ENCODE results near the gene SLC30A2.
A peak's percentile ranks its signal among the peaks of the same experiment; 100 is the strongest.

Gene SLC30A2

GRCh38 chr1:26005434-26006105, 40.3 kb downstream of the SLC30A2 start:
- no peak for TF ChIP-seq SCRT1 (tag by site-specific recombination; IDR thresholded peaks at IDR 0.05; ENCODE audit: borderline replicate concordance)
- TF ChIP-seq ZBTB6 (tag by site-specific recombination; IDR thresholded peaks at IDR 0.05): no peak
- no peak for TF ChIP-seq ZNF404 (tag by site-specific recombination; IDR thresholded peaks at IDR 0.05)
- TF ChIP-seq, protein P1, sequence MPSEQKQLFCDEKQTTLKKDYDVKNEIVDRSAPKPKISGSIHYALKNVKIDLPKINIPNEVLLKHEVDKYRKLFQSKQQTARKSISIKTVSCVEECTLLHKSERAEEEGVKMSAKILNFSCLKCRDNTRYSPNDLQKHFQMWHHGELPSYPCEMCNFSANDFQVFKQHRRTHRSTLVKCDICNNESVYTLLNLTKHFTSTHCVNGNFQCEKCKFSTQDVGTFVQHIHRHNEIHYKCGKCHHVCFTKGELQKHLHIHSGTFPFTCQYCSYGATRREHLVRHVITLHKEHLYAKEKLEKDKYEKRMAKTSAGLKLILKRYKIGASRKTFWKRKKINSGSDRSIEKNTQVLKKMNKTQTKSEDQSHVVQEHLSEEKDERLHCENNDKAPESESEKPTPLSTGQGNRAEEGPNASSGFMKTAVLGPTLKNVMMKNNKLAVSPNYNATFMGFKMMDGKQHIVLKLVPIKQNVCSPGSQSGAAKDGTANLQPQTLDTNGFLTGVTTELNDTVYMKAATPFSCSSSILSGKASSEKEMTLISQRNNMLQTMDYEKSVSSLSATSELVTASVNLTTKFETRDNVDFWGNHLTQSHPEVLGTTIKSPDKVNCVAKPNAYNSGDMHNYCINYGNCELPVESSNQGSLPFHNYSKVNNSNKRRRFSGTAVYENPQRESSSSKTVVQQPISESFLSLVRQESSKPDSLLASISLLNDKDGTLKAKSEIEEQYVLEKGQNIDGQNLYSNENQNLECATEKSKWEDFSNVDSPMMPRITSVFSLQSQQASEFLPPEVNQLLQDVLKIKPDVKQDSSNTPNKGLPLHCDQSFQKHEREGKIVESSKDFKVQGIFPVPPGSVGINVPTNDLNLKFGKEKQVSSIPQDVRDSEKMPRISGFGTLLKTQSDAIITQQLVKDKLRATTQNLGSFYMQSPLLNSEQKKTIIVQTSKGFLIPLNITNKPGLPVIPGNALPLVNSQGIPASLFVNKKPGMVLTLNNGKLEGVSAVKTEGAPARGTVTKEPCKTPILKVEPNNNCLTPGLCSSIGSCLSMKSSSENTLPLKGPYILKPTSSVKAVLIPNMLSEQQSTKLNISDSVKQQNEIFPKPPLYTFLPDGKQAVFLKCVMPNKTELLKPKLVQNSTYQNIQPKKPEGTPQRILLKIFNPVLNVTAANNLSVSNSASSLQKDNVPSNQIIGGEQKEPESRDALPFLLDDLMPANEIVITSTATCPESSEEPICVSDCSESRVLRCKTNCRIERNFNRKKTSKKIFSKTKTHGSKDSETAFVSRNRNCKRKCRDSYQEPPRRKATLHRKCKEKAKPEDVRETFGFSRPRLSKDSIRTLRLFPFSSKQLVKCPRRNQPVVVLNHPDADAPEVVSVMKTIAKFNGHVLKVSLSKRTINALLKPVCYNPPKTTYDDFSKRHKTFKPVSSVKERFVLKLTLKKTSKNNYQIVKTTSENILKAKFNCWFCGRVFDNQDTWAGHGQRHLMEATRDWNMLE (tag by site-specific recombination; conservative IDR thresholded peaks at IDR 0.05; ENCODE audit: low read depth): no peak
- H3K36me3 ChIP-seq (ENCODE audit: control insufficient read depth in 2 of 2, insufficient read depth in 1 of 2, low read length in 2 of 2): no peaks in the 10 kb centered on the region
- no peak overlapping the region for H3K27ac ChIP-seq (ENCODE audit: extremely low read depth, low read depth, low read length)
- ChIA-PET CTCF (interaction anchor here (0.8 to 1.4 kb wide), 4 partner anchors 8 to 183 kb away, joined by 3 to 4 read pairs (median 3); no protein-coding TSS in a partner anchor), POLR2A (no interaction called here)
- no peaks in the 10 kb centered on the region for H3K4me1 ChIP-seq (ENCODE audit: control insufficient read depth, insufficient read depth, low read length)
- no peaks in the 10 kb centered on the region for H3K9me3 ChIP-seq (ENCODE audit: control insufficient read depth, insufficient read depth, low read depth, low read length)
- H3K4me3 ChIP-seq (ENCODE audit: low read depth, low read length): no peak overlapping the region

DNA sequence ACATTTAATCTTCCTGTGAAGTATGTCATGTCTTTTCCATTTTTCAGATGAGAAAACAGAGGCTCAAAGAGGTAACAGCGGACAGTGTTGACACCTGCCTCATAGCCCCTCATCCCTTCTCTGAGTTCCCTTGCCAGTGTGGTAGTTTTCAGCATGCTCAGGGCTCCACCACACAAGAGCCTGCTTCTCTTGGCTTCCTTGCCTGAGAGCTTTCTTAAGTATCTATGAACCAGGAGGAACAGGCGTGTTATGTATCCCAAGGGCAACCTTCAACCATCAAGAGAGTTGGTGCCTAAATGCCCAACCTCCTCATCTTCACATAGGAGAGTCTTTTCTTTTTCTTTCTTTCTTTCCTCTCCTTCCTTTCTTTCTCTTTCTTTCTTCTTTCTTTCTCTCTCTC, 42.2 kb downstream of the SLC30A2 start:
- POLR2A ChIA-PET: no interaction called here
- CTCF ChIA-PET: interaction anchor here (0.9 to 2.9 kb wide), 6 partner anchors 10 to 141 kb away, joined by 3 to 16 read pairs (median 4); no protein-coding TSS in a partner anchor
- no peak overlapping the region for H3K4me3 ChIP-seq (ENCODE audit: low read depth, low read length)
- no peaks in the 10 kb centered on the region for H3K9me3 ChIP-seq (ENCODE audit: control insufficient read depth, insufficient read depth, low read depth, low read length)
- H3K27ac ChIP-seq (ENCODE audit: extremely low read depth, low read depth, low read length): no peak overlapping the region
- H3K4me1 ChIP-seq (ENCODE audit: control insufficient read depth, insufficient read depth, low read length): no peaks in the 10 kb centered on the region
- TF ChIP-seq HIC1 (tag by site-specific recombination; IDR thresholded peaks at IDR 0.05): no peak
- 0 out of 2 replicates have a peak, but pooled peaks have one; percentile 11 for TF ChIP-seq ZNF366 (tag by site-specific recombination; conservative IDR thresholded peaks at IDR 0.05)
- no peaks in the 10 kb centered on the region for H3K36me3 ChIP-seq (ENCODE audit: control insufficient read depth in 2 of 2, insufficient read depth in 1 of 2, low read length in 2 of 2)

DNA sequence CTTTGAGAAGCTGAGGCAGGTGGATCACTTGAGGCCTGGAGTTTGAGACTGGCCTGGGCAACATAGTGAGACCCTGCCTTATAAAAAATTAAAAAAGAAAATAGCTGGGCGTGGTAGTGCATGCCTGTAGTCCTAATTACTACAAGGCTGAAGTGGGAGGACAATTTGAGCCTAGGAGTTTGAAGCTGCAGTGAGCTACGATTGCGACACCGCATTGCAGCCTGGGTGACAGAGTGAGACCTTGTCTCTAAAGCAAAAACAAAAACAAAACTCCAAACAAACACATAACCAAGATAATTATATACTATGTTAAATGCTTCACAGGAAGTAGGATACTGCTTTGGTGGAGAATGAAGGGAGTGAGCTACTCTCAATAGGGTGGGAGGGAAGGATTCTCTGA, 42.7 kb downstream of the SLC30A2 start:
- H3K4me3 ChIP-seq (ENCODE audit: low read depth, low read length): no peak overlapping the region
- H3K27ac ChIP-seq (ENCODE audit: extremely low read depth, low read depth, low read length): no peak overlapping the region
- no peaks in the 10 kb centered on the region for H3K36me3 ChIP-seq (ENCODE audit: control insufficient read depth in 2 of 2, insufficient read depth in 1 of 2, low read length in 2 of 2)
- TF ChIP-seq SP7 (tag by site-specific recombination; IDR thresholded peaks at IDR 0.05) (peak; percentile 46; the same call in 1 of the 2 replicates), ZNF513 (tag by site-specific recombination; IDR thresholded peaks at IDR 0.05) (no peak)
- H3K9me3 ChIP-seq (ENCODE audit: control insufficient read depth, insufficient read depth, low read depth, low read length): no peaks in the 10 kb centered on the region
- H3K4me1 ChIP-seq (ENCODE audit: control insufficient read depth, insufficient read depth, low read length): no peaks in the 10 kb centered on the region
- POLR2A ChIA-PET: no interaction called here
- CTCF ChIA-PET: interaction anchor here (0.6 to 2.9 kb wide), 5 partner anchors 10 to 149 kb away, joined by 4 to 16 read pairs (median 5); no protein-coding TSS in a partner anchor
